Muscle of back (tissue), 11 donors: ENCODE measurements around the gene FRMD4B. TPM values are rescaled to one million over a fixed set of nuclear protein-coding genes. Genes with fewer than 3 reads are reported as not detected.
"Not testable (repeated sequence)": the region's sequence is repeated elsewhere in the genome, so short reads cannot be mapped to it uniquely, and the experiment has no call there.

Source experiments
- DNase-seq, 3 donors: peaks; one replicate each; pipeline versions ENCODE4 v3.0.0 to v3.0.0-alpha.2; 2013
- polyA plus RNA-seq, 10 donors: library from polyadenylated mRNA; unstranded; fragments of 120-200 nt; gene quantifications; one replicate each; pipeline ENCODE4 v1.2.1, GENCODE V29; 2013; ENCODE audit not compliant: insufficient read length in 10 of 10

FRMD4B gene
- polyA plus RNA-seq, 10 donors: 10.9 to 19.6 (median 17.6) TPM

DNA sequence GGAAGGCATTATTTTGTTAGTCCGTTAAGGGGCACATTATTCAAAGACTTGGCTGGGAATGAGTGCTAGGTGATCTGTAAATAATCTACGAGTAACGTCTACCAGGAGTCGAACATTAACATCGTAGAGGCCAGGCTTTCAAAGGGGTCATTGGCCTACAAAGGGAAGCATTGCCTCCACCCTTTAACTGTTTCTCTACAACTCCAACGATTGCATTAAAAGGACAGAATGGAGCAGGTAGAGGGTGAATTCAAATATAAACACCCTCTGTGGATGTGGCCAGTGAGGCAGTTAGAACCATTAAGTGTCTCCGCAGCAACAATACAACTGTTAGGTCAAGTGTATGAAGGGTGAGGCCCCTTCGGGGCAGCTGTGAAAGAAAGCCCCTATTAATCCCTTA, 137.5 kb downstream of the FRMD4B start:
- DNase-seq: no peak

DNA sequence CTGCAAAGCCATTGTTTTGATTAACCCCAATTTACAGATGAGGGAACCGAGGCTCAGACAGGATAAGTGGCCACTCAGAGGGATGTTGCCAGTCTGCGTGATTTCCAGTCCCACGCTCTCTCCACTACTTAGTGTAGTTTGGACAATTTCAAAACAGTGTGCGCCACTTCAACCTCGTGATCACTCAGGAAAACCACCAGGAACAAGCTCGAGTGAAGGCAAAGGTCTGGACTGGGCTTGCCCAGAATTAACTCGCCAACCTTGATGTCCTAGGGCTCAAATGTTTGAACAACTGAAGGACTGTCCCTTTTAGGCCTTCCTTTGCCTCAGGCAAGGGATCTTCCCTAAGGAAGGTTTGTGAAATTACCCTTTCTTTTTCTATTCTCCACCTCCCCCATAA, 139.3 kb downstream of the FRMD4B start:
- no peak for DNase-seq

DNA sequence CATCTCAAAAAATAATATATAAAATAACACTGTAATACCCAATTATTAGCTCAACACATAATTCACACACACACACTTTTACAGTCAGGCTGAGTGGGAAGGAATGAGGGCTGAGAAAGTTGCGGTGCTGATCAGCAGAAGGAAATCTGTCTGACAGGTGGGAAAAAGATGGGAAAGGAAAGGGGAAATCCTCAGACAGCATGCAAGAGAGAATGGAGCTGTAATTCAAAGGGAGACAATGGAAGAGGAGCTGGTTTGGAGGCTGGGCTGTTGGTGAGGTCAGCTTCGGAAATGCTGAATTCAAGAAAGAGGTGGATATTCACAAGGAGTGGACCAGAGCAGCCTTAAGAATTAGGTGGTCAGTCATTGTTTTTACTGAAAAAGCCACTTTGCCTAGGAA, 141.8 kb downstream of the FRMD4B start:
- no peak for DNase-seq

DNA sequence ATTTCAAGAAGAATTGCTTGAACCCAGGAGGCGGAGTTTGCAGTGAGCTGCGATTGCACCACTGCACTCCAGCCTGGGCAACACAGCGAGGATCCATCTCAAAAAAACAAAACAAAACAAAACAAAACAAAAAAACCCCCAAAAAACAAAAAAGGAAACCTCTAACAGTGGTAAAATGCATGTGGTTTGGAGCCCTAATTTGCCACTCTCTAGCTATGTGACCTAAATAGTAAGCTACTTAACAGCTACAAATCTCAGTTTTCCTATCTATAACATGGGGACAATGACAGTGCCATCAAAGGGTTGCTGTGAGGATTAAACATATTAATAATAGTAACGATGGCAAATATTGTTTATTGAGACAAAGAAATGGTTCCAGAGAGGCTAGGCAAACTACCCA, 144.1 kb downstream of the FRMD4B start:
- no peak for DNase-seq

DNA sequence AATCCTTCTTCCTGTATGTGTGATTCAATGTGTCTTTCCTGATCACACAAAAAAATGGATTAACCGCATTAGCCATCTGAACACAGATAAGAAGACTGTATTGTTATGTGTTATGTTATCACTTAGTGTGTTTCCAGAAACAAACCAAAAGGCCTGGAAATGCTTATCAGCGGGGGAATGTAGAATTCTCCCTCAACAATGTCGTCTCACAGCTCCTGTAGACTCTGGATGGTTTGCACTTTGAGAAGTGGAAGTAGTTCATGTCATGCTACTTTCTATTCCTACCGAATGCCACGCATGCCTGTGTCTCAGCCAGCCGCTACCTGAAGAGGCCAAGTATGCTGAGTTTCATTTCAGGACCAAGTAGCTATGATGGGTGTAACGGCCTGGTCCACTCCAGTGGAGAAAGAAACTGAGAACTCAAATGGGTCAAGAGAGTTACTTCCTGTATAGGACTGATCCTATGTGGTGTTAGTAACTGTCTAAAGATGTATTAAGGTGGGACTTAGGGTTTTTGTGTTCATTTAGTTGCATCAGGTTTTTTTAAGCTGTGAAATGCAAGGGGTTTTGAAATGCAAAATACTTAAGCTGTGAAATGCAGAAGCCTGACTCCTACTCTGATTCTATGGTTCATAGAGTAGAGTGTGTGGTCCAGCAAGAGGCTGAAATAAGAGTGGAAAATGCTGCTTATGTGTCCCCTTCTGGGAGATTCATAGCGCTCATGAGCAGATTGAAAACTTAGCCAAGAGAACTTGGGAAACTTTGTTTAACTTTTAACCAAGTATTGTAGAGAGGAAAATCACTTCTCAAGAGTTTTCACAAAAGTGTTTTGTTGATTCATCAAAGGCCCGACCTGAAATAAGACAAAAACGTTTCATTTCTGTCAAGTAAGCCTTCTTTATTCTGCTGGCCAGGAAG, 145.0 kb downstream of the FRMD4B start:
- peak in 1 of 3 donors; percentile 30 for DNase-seq

DNA sequence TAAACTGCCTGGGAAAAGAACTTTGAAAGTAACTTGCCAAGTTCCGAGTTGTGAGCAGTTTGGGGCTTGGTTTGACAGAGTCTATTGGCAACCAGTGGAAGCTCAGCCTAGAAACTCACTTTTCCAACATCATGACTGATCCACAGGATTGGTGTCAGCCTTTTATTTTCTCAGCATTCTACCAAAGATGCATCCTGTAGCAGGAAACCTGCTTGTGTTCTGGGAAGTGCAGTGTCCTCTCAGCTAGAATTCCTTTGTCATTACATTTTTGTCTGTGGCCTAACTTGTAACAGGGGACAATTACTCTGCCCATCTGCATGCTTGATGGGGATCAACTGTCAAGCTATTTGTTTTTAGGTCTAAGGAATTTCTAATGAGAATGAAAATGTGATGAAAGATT, 146.8 kb downstream of the FRMD4B start:
- DNase-seq: no peak

DNA sequence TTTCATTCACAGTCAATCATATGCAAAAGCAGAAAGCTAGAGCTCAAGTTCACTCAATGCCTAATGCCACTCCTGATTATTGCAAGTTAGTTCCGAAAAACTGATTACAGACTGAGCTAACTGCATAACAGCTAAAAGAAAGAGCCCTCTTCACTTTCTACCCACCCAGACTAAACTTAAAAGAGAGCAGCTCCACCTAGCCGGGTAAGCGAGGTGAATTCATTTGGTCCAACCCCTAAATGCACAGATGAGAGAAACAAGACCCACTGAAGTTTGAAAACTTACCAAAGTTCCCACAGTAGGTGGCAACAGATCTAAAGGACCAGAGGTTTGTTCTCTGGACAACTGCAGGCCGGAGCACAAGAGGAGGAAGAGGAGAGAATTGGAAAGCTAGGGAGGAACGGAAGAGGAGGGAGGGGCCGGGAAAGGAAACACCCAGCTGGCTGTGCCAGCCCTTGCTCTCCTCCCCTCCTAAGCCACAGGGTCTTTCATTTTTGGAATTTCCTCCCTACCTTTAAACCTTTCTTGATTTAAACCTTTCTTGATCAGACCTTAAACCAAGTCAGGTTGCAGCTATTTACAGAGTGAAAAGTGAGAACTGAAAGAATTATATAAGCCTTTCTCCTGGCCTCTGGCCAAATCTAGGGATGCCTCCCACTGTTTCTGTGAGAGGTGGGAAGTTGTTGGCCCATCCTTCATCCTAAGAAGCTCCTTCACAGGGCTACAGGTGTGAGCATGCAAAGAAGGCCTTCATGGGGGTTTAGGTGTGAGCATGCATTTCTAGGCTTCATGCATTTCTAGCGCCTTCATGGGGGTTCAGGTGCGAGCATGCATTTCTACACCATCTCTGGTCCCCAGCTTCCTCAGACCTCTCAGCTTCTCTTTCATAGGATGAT, 148.8 kb downstream of the FRMD4B start:
- DNase-seq: peak in 1 of 3 donors; percentile 28

DNA sequence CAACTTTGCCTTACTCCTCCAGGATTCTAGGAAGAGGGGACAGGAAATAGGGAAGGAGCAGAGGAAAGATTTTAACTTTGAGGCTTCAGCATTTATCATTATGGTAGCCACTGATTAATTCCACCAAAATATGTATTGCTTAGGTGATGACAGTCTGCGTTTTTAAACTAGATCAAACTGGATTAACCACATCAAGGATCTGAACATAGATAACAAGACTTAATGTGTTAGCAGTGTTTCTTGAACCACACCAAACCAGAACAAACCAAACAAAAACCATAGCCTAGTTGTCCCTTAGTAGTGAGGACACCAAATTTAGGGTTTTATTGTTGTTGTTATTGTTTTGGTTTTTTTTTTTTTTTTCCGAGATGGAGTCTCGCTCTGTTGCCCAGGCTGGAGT, 150.0 kb downstream of the FRMD4B start:
- no peak for DNase-seq

DNA sequence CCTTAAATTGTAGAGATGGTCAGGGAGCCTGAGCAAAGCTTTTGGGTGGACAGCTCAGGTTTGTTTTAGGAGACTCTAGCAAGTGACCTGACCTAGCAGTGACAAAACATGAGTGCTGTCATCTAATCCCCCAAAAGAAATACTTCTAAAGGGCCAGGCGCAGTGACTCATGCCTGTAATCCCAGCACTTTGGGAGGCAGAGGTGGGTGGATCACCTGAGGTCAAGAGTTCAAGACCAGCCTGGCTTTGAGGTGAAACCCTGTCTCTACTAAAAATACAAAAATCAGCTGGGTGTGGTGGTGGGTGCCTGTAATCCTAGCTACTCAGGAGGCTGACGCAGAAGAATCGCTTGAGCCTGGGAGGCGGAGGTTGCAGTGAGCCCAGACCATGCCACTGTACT, 150.7 kb downstream of the FRMD4B start:
- not testable (repeated sequence) for DNase-seq

DNA sequence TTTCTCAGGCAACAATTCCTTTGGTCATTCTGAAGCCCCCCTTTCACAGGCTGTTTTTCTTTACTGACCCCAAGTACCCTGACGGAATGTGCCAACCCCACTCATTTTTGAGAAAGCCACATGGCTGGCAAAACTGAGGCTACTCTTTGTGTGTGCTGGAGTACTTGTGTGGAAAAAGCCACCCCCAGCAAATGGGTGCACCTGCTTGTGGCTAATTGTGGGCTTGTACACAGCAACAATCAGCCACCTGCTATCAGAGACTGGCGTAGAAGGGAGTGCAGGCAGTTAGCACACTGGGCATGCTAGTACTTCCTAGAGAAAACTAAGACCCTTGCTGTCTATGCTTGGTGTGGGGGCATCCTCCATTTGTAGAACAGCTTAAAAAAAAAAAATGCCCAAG, 153.4 kb downstream of the FRMD4B start:
- DNase-seq: no peak

DNA sequence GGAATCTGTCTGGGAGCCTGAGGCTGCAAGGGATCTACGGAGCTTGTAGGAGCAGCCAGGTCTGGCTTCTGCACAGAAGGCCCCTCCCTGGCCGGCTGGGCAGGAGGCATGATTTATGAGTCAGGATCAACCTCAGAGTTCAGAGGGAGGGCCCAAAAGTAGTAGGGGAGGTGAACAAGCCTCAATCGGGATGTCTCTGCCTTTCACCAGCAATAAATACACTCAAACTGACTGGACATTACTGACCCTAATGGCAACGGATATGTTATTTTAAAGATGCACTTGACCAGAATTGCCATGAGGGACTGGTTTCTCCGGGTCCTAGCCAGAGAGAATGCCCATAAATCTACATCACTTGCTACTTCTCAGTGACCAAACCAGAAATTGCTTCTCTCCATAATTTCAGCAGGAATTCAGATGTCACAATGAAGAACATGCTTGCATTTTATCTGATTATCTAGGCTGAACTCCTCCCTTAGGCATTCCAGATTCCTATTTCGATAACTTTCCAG, 153.9 kb downstream of the FRMD4B start:
- no peak for DNase-seq

DNA sequence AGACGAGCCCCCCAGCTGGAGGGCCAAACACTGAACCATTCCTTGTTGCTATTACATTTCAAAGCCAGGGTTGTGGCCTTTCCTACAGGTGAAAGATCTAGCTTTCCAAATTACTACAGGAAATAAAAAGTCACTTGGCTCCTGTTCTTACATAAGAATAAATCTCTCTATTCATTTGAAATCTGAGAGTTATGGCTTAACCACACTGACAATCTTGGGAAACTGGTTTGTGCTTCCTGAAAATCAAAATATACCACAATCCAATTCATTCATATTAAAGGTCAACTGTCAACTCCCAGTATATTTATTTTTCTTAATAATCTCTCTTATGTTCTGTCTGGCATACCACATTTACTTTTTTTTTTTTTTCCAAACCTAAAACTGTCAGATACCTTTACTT, 159.8 kb downstream of the FRMD4B start:
- no peak for DNase-seq

DNA sequence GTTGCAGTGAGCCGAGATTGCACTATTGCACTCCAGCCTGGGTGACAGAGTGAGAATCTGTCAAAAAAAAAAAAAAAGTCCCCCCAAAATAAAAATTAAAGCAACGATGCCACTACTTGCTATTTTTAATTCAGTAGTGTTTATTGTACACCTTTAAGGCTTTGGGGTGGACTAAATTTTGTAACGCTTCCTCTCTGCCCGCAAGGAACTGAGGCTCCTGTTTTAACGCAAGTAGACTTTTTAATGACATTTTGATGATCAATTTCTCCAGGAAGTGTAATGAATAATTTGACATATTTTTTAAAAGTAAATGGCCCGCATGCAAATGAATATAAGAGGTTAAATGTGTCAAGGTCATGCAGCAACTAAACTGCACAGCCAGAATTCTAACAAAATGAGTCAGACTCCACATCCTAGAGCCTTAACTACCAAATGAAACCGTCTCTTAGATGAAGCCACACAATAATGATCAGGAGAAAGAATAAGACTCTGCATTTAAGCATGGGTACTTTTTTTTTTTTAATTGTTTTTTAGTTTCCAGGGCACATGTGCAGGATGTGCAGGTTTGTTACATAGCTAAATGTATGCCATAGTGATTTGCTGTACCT, 166.7 kb downstream of the FRMD4B start:
- no peak for DNase-seq

DNA sequence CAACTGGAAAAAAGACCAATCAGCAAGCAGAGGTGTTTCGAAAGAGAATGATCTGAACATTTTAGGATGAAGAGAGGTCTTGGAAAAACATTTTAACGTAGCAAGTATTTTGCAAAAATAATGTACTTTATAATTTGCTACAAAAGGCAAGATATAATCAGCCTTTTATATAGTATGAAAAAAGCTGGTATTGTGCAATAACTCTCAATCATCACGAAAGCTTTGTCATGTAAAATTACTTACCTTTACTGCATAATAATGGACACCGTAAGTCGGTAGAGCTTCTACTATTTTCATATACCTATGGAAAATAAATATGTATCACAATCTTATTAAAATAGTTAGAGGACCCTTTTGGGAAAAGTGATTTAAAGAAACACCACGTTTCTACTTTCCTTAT, 167.8 kb downstream of the FRMD4B start:
- DNase-seq: no peak

DNA sequence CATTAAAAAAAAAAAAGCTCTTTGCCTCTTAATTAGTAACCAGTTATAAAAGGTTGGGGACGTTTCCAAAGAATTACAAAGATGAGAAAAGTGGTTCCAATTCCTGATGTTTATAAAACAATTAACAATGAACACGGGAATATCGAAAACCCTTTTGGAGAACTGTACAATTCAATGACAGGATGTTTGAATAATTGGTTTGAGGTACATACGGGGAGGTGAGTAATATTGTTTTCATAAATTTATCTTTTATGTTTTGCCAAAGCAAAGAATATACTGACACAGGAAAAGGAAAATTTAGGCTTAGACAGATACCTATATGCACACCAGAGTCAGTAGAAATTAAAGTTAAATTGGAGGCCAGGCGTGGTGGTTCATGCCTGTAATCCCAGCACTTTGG, 168.9 kb downstream of the FRMD4B start:
- DNase-seq: no peak

DNA sequence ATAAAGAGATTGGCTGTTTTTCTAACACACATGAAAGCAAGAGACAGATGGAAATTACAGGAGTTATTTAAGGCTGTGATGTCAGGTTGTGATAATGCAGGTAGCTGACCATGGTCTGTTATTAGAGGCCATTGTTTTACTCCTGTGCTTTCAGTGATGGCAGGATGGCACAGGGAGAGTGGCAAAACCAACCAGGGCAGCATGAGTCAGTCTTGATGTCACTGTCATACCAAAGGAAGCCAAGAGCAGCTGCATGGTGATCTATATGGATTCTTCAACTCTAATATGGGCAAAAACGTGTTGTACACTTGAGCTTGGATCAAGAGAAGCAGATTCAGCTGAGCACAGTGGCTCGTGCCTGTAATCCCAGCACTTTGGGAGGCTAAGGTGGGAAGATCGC, 171.6 kb downstream of the FRMD4B start:
- DNase-seq: no peak

DNA sequence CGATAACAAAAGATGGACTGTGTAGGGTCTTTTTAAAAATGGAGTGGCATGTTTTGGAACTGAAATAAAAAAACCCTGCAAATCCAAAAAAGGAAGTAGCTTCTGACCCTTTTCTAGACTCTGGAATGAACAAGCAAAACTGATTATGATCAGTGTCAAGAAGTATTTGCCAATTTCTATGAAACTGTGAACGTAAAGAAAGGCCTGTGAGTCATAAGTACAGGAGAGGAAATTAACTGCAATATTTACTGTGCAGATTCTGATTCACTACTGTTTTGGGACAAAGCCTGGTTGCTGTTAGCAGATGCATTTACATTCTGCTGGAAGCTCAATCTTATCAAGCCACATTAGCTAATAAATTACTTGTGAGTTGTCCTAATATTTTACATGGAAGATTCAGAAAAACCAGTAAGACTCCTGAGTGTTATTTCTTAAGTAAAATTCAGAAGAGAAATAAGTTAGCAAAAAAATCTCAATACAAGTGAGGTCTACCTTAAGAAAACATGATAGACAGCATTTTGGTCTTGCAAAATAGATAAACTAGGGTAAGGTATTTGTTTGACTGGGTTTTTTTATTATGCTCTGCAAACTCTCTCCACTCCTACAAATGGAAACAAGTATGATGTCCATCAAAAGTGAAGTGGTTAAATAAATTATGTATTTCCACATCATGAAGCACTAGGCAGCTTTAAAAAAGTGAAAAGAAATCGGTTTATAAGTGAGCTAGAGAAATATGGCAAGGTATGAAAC, 173.3 kb downstream of the FRMD4B start:
- DNase-seq: peak in 1 of 3 donors; percentile 61

DNA sequence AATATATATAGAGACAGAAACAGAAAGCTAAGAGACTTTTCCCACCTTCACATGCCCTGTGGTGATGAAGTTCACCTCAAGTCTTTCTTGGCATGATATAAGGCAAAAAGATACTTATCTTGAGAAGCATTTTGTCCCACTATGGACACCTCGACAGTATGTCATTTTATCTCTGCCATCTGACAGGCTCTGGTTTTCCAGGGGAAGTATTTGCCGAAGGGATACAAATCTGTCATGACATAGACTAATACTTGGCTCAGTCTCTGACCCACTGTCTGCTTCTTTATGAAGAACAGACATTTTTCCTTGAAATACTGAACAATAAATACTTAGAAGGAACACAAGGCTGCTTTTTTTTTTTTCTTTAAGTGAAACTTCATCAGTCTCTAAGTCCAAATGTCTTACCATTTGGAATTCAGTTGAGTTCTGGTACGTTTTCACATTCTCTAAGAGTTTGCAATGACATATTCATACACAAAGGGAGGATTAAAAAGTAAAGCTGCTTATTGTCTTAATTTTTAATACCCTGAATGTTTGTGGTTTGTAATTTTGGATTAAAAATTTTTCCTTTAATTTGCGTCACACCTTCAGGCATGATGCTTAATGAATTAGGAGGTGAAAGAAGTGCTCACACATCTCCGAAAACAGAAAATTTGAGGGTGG, 175.7 kb downstream of the FRMD4B start:
- DNase-seq: no peak

DNA sequence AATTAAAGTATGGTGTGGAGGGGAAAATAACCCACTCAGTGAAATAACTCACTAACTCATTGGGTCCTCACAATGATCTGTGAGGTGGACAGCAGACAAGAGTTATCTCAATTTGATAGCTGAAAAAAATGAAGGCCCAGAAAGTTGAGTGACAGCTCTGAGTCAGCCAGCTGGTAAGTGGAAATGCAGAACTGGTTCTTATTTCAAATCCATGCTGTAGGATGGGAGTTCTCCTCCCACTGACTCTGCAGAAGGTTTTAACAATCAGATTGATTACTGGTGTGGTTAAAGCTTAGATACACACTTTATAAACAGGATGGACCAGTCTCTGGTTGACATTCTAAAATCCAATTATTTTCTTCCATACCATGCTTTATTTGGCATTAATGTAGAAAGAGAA, 176.5 kb downstream of the FRMD4B start:
- no peak for DNase-seq

DNA sequence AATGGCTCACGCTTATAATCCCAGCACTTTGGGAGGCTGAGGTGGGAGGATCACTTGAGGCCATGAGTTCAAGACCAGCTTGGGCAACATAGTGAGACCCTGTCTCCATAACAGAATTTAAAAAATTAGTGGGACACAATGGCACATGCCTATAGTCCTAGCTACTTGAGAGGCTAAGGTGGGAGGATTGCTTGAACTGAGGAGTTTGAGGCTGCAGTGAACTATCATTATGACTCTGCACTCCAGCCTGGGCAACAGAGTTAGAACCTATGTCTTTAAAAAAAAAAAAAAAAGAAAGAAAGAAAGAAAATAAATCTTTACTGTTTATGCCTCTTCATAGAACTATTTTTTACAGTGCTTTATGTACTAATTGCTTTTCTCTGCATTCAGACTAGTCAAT, 178.9 kb downstream of the FRMD4B start:
- no peak for DNase-seq

DNA sequence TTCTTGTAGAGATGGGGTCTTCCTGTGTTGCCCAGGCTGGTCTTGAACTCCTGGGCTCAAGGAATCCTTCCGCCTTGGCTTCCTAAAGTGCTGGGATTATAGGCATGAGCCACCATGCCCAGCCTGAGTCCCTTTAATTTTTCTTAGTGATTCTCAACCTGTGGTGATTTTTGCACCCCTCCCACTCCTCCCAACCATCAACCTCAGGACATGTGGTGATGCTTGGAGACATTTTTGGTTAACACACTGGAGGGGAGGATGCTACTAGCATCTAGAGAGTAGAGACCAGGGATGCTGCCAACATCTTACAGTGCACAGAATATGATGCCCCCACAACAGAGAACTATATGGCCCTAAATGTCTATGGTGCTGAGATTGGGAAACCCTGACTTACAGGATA, 180.5 kb downstream of the FRMD4B start:
- DNase-seq: no peak
